Measurements from ENCODE around the gene TMEM182. TPM values are rescaled to one million over a fixed set of nuclear protein-coding genes. Genes with fewer than 3 reads are reported as not detected.

Gene TMEM182
- total RNA-seq, 1 donor from 2014 or later = not detected

GRCh38 chr2:102770506-102770905 lies 8.7 kb downstream of the TMEM182 start:
- H3K9me3 ChIP-seq = no peaks in the 10 kb centered on the region
- H3K27ac ChIP-seq = no peak overlapping the region
- H3K4me3 ChIP-seq = no peak overlapping the region
- H3K36me3 ChIP-seq = no peaks in the 10 kb centered on the region
- no peaks in the 10 kb centered on the region for H3K4me1 ChIP-seq
- TF ChIP-seq, protein P1, sequence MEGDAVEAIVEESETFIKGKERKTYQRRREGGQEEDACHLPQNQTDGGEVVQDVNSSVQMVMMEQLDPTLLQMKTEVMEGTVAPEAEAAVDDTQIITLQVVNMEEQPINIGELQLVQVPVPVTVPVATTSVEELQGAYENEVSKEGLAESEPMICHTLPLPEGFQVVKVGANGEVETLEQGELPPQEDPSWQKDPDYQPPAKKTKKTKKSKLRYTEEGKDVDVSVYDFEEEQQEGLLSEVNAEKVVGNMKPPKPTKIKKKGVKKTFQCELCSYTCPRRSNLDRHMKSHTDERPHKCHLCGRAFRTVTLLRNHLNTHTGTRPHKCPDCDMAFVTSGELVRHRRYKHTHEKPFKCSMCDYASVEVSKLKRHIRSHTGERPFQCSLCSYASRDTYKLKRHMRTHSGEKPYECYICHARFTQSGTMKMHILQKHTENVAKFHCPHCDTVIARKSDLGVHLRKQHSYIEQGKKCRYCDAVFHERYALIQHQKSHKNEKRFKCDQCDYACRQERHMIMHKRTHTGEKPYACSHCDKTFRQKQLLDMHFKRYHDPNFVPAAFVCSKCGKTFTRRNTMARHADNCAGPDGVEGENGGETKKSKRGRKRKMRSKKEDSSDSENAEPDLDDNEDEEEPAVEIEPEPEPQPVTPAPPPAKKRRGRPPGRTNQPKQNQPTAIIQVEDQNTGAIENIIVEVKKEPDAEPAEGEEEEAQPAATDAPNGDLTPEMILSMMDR (IDR thresholded peaks at IDR 0.05) = no peak
- H3K27me3 ChIP-seq = no peaks in the 10 kb centered on the region
- intact Hi-C loops (cut with DNase I) = no loop called here
- no peak for DNase-seq (ENCODE audit: low spot score in 2 of 2)

GRCh38 chr2:102771114-102771513 lies 9.3 kb downstream of the TMEM182 start:
- Histone ChIP-seq H3K4me3 (no peak overlapping the region), H3K4me1 (no peaks in the 10 kb centered on the region), H3K9me3 (no peaks in the 10 kb centered on the region), H3K36me3 (no peaks in the 10 kb centered on the region), H3K27ac (no peak overlapping the region), H3K27me3 (no peaks in the 10 kb centered on the region)
- TF ChIP-seq, protein P1 (IDR thresholded peaks at IDR 0.05) = no peak
- DNase-seq (ENCODE audit: low spot score in 2 of 2) = no peak
- intact Hi-C loops (cut with DNase I) = no loop called here

DNA sequence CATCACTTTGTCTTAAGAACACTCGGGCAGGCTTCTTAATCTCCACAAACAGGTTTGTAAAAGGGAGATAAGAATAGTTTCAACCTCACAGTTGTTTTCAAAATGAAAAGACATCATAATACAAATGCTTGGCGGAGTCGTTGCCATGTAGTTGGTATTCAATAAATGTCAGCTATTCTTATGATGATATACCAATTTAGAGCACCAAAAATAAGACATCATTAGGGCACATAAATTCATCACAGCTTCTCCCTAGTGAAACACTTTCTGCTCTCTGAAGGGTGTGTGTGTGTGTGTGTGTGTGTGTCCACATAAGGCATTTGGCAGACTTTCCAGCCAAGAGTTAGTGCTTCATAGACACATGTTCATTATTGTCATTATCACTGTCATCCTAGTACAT lies 10.8 kb downstream of the TMEM182 start:
- H3K9me3 ChIP-seq = no peaks in the 10 kb centered on the region
- H3K4me3 ChIP-seq = no peak overlapping the region
- no peaks in the 10 kb centered on the region for H3K27me3 ChIP-seq
- TF ChIP-seq, protein P1 (IDR thresholded peaks at IDR 0.05) = no peak
- DNase-seq (ENCODE audit: low spot score in 2 of 2) = no peak
- no peak overlapping the region for H3K27ac ChIP-seq
- no peaks in the 10 kb centered on the region for H3K36me3 ChIP-seq
- intact Hi-C loops (cut with DNase I) = no loop called here
- H3K4me1 ChIP-seq = no peaks in the 10 kb centered on the region

DNA sequence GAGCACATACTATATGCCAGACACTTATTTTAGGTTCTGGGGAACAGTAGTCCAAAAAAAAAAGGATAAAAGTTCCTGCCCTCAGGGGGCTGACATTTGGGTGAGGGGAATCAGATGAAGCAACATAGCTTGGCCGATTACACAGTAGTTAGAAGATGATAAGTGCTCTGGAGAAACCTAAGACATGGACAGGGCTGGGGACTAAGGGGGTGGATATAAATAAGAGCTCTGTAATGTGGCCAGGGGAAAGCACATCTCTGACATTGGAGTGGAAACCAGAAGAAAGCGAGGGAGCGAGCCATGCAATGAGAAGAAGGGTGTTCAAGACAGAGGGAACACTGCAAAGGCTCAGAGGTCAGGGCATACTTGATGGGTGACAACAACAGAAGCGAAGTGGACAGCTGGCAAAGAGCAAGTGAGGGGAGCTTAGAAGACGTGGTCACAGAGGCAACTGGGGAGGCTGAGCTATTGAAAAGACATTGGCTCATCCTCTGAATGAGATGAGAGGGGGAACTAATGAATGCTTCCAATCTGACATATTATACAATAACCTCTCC lies 11.4 kb downstream of the TMEM182 start:
- Histone ChIP-seq H3K27ac (no peak overlapping the region), H3K4me1 (no peaks in the 10 kb centered on the region), H3K9me3 (no peaks in the 10 kb centered on the region), H3K27me3 (no peaks in the 10 kb centered on the region), H3K4me3 (no peak overlapping the region), H3K36me3 (no peaks in the 10 kb centered on the region)
- TF ChIP-seq, protein P1 (IDR thresholded peaks at IDR 0.05) = no peak
- intact Hi-C loops (cut with DNase I) = no loop called here
- DNase-seq (ENCODE audit: low spot score in 2 of 2) = no peak

DNA sequence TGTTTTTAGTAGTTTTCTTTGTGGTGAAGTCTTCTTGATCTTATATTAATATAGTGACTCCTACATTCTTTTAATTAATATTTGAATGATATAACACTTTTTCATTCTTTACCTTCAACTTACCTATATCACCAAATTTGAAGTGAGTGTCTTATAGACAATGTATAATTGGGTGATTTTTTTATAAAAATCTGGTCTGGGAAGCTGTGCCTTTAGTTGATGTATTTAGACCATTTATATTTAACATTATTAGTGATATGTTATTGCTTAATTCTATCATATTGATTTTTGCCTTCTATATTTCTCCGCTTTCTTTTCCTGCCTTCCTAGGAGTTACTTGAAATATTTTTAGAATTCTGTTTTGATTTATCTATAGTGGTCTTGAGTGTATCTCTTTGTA lies 16.4 kb downstream of the TMEM182 start:
- Histone ChIP-seq H3K27ac (no peak overlapping the region), H3K36me3 (no peaks in the 10 kb centered on the region), H3K9me3 (no peaks in the 10 kb centered on the region), H3K27me3 (no peaks in the 10 kb centered on the region), H3K4me3 (no peak overlapping the region), H3K4me1 (no peaks in the 10 kb centered on the region)
- TF ChIP-seq, protein P1 (IDR thresholded peaks at IDR 0.05) = no peak
- DNase-seq (ENCODE audit: low spot score in 2 of 2) = no peak
- intact Hi-C loops (cut with DNase I) = no loop called here

DNA sequence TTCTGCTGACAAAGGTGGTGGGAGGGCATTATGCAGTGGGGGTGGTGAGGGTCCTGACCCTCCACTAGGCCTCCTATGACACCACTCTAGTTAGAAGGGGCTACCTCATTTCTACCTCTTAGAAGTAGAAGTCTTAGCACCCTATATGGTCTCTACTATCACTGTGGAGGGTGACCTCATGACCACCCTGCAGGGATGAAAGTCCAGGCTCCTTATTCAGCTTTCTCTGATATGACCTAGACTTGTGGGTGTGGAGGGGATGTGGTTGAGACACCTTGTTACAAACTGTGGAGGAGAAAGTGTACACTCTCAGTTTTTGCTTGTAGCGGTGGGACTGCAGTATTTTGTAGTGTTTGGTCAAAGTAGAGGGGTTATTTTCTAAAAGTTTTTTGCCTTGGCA lies 18.6 kb downstream of the TMEM182 start:
- Histone ChIP-seq H3K9me3 (no peaks in the 10 kb centered on the region), H3K4me1 (no peaks in the 10 kb centered on the region), H3K27ac (no peak overlapping the region), H3K36me3 (no peaks in the 10 kb centered on the region), H3K27me3 (no peaks in the 10 kb centered on the region), H3K4me3 (no peak overlapping the region)
- intact Hi-C loops (cut with DNase I) = no loop called here
- TF ChIP-seq, protein P1 (IDR thresholded peaks at IDR 0.05) = no peak
- DNase-seq (ENCODE audit: low spot score in 2 of 2) = no peak
